ENCODE data around the gene GLCE.

GLCE gene

DNA sequence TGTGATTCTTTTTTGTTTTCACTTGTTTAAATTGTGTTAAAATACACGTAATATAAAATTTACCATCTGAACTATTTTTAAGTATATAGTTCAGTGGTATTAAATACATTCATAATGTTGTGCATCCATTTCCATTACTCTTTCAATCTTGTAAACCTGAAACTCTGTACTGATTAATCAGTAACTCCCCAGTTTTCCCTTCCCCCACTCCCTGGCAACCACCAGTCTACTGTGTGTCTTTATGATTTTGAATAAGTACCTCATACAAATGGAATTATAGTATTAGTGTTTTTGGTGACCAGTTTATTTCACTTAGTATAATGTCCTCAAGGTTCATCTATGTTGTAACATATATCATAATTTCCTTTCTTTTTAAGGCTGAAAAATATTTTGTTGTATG, 59.3 kb downstream of the GLCE start:
- H4K20me1 ChIP-seq (ENCODE audit: insufficient read depth, low read length), result no peaks in the 10 kb centered on the region

DNA sequence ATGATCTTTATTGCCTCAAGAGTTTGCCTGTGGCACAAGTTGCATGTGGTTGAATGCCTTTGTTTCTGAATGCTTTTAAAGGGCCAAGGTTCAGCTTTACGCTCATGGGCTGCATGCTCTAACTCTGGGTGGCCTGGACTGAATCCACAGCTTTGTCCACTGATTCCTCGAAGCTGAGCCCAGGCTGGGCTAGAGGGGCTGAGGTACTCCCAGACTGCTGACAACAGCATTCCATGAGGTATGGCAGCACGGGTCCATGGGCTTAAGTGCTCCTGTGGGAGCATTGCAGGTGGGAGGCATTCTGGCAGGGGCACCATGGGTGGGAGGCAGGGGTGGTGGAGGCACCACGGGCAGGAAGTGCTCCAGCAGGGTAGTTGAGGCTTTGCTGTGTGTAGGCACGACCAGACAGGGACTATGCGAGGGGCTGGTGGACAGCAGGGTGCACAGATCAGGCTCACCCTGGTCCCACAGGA, 61.6 kb downstream of the GLCE start:
- H3K27ac ChIP-seq (ENCODE audit: low read depth, low read length, poor library complexity, severe bottlenecking), result no peak overlapping the region
- no peaks in the 10 kb centered on the region for H3K36me3 ChIP-seq (ENCODE audit: insufficient read depth, low read length)
- no peak overlapping the region for H2AFZ ChIP-seq (ENCODE audit: low read length)
- H3K9ac ChIP-seq (ENCODE audit: low read length), result no peak overlapping the region
- TF ChIP-seq, protein P1, sequence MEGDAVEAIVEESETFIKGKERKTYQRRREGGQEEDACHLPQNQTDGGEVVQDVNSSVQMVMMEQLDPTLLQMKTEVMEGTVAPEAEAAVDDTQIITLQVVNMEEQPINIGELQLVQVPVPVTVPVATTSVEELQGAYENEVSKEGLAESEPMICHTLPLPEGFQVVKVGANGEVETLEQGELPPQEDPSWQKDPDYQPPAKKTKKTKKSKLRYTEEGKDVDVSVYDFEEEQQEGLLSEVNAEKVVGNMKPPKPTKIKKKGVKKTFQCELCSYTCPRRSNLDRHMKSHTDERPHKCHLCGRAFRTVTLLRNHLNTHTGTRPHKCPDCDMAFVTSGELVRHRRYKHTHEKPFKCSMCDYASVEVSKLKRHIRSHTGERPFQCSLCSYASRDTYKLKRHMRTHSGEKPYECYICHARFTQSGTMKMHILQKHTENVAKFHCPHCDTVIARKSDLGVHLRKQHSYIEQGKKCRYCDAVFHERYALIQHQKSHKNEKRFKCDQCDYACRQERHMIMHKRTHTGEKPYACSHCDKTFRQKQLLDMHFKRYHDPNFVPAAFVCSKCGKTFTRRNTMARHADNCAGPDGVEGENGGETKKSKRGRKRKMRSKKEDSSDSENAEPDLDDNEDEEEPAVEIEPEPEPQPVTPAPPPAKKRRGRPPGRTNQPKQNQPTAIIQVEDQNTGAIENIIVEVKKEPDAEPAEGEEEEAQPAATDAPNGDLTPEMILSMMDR (IDR thresholded peaks at IDR 0.05; ENCODE audit: low read length), result no peak
- TF ChIP-seq EZH2 (IDR thresholded peaks at IDR 0.05; ENCODE audit: borderline replicate concordance, low read length), result no peak
- no peaks in the 10 kb centered on the region for H3F3A ChIP-seq (ENCODE audit: insufficient read depth, low read length)
- H3K9me2 ChIP-seq (ENCODE audit: low read depth, low read length), result no peaks in the 10 kb centered on the region
- no peaks in the 10 kb centered on the region for H3K4me1 ChIP-seq (ENCODE audit: insufficient read depth, low read length, severe bottlenecking)
- H3K9me3 ChIP-seq (ENCODE audit: low read length), result no peaks in the 10 kb centered on the region
- no peak overlapping the region for H3K4me3 ChIP-seq (ENCODE audit: low read depth, low read length, poor library complexity, severe bottlenecking)
- H4K20me1 ChIP-seq (ENCODE audit: insufficient read depth, low read length), result no peaks in the 10 kb centered on the region
- H3K27me3 ChIP-seq (ENCODE audit: insufficient read depth, low read length), result no peaks in the 10 kb centered on the region
- no peak overlapping the region for H3K4me2 ChIP-seq (ENCODE audit: low read length)
- no peaks in the 10 kb centered on the region for H3K79me2 ChIP-seq (ENCODE audit: insufficient read depth, low read length)

More for the DNA sequence above, 59.3 kb downstream of the GLCE start:
- H2AFZ ChIP-seq (ENCODE audit: low read length), result no peak overlapping the region
- no peaks in the 10 kb centered on the region for H3K9me3 ChIP-seq (ENCODE audit: low read length)
- TF ChIP-seq, protein P1 (IDR thresholded peaks at IDR 0.05; ENCODE audit: low read length), result no peak
- TF ChIP-seq EZH2 (IDR thresholded peaks at IDR 0.05; ENCODE audit: borderline replicate concordance, low read length), result no peak
- H3K9ac ChIP-seq (ENCODE audit: low read length), result no peak overlapping the region
- H3K79me2 ChIP-seq (ENCODE audit: insufficient read depth, low read length), result no peaks in the 10 kb centered on the region
- H3K4me2 ChIP-seq (ENCODE audit: low read length), result no peak overlapping the region
- H3K9me2 ChIP-seq (ENCODE audit: low read depth, low read length), result no peaks in the 10 kb centered on the region
- no peaks in the 10 kb centered on the region for H3F3A ChIP-seq (ENCODE audit: insufficient read depth, low read length)
- no peak overlapping the region for H3K27ac ChIP-seq (ENCODE audit: low read depth, low read length, poor library complexity, severe bottlenecking)
- no peak overlapping the region for H3K4me3 ChIP-seq (ENCODE audit: low read depth, low read length, poor library complexity, severe bottlenecking)
- no peaks in the 10 kb centered on the region for H3K27me3 ChIP-seq (ENCODE audit: insufficient read depth, low read length)
- no peaks in the 10 kb centered on the region for H3K4me1 ChIP-seq (ENCODE audit: insufficient read depth, low read length, severe bottlenecking)
- H3K36me3 ChIP-seq (ENCODE audit: insufficient read depth, low read length), result no peaks in the 10 kb centered on the region

DNA sequence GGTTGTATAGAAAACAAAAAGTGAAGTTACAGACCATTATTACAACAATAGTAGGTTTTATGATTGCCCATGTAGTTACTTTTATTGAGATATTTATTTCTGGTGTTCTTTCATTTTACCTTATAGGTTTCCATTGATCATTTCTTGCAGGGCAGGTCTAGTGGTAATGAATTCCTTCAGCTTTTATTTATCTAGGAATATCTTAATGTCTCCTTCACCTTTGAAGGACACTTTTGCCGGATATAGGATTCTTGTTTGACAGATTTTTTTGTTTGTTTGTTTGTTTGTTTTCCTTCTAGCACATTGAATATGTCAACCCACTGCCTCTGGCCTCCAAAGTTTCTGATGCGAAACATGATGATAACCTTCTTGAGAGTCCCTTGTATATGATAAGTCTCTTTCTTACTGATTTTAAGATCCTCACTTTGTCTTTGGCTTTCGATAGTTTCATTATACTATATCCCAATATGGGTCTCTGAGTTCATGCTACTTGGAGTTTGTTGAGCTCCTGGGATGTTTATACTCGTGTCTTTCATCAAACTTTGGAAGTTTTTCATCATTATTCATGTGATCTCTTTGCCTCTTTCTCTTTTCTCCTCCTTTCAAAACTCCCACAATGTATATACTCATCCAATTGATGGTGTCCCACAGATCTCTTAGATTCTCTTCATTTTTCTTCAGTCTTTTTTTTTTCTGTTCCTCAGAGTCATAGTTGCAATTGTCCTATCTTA, 62.8 kb downstream of the GLCE start:
- TF ChIP-seq, protein P1 (IDR thresholded peaks at IDR 0.05; ENCODE audit: low read length), result no peak
- no peak for TF ChIP-seq EZH2 (IDR thresholded peaks at IDR 0.05; ENCODE audit: borderline replicate concordance, low read length)
- H3K27me3 ChIP-seq (ENCODE audit: insufficient read depth, low read length), result no peaks in the 10 kb centered on the region
- no peaks in the 10 kb centered on the region for H3F3A ChIP-seq (ENCODE audit: insufficient read depth, low read length)
- no peak overlapping the region for H3K9ac ChIP-seq (ENCODE audit: low read length)
- H3K4me2 ChIP-seq (ENCODE audit: low read length), result no peak overlapping the region
- no peak overlapping the region for H2AFZ ChIP-seq (ENCODE audit: low read length)
- H3K79me2 ChIP-seq (ENCODE audit: insufficient read depth, low read length), result no peaks in the 10 kb centered on the region
- no peaks in the 10 kb centered on the region for H4K20me1 ChIP-seq (ENCODE audit: insufficient read depth, low read length)
- H3K4me1 ChIP-seq (ENCODE audit: insufficient read depth, low read length, severe bottlenecking), result no peaks in the 10 kb centered on the region
- H3K4me3 ChIP-seq (ENCODE audit: low read depth, low read length, poor library complexity, severe bottlenecking), result no peak overlapping the region
- no peaks in the 10 kb centered on the region for H3K9me2 ChIP-seq (ENCODE audit: low read depth, low read length)
- no peaks in the 10 kb centered on the region for H3K36me3 ChIP-seq (ENCODE audit: insufficient read depth, low read length)
- no peaks in the 10 kb centered on the region for H3K9me3 ChIP-seq (ENCODE audit: low read length)
- no peak overlapping the region for H3K27ac ChIP-seq (ENCODE audit: low read depth, low read length, poor library complexity, severe bottlenecking)
